Liver (tissue), 9 donors: ENCODE results near the gene LYZL6. TPM values are rescaled to one million over a fixed set of nuclear protein-coding genes. Genes with fewer than 3 reads are reported as not detected.

Experiments
- DNase-seq: peaks from one replicate; pipeline ENCODE4 v3.0.0-alpha.2; 2017; ENCODE audit warnings: low spot score
- H3K27ac ChIP-seq, 2 donors: one replicate each; pipeline ENCODE4 v1.7.0; 2013; ENCODE audit warnings: inconsistent platforms in 2 of 2, low read length in 2 of 2, control low read depth in 1 of 2, low read depth in 1 of 2, mild to moderate bottlenecking in 1 of 2
- H3K27me3 ChIP-seq, 4 donors: one replicate each; pipeline versions ENCODE4 v1.6.1 to v1.7.0; 2013; ENCODE audit warnings: low read length in 3 of 4, inconsistent platforms in 1 of 4, mild to moderate bottlenecking in 1 of 4, moderate library complexity in 1 of 4; ENCODE audit not compliant: control insufficient read depth in 4 of 4, insufficient read depth in 4 of 4
- H3K36me3 ChIP-seq, 4 donors: one replicate each; pipeline versions ENCODE4 v1.6.1 to v1.7.0; 2013; ENCODE audit warnings: low read length in 3 of 4, mild to moderate bottlenecking in 3 of 4, low read depth in 1 of 4, moderate library complexity in 1 of 4; ENCODE audit not compliant: control insufficient read depth in 4 of 4, insufficient read depth in 3 of 4
- H3K4me1 ChIP-seq, 4 donors: one replicate each; pipeline versions ENCODE4 v1.6.1 to v1.7.0; 2013; ENCODE audit warnings: low read length in 3 of 4, mild to moderate bottlenecking in 3 of 4, moderate library complexity in 1 of 4; ENCODE audit not compliant: control insufficient read depth in 4 of 4, insufficient read depth in 4 of 4
- H3K4me3 ChIP-seq, 3 donors: one replicate each; pipeline versions ENCODE4 v1.6.1 to v1.7.0; 2013; ENCODE audit warnings: low read length in 3 of 3, control low read depth in 1 of 3, low read depth in 1 of 3, mild to moderate bottlenecking in 1 of 3
- H3K9ac ChIP-seq, 2 donors: one replicate each; pipeline ENCODE4 v1.7.0; 2013; ENCODE audit warnings: low read length in 2 of 2, mild to moderate bottlenecking in 2 of 2, moderate library complexity in 2 of 2, control low read depth in 1 of 2, low read depth in 1 of 2
- H3K9me3 ChIP-seq, 4 donors: one replicate each; pipeline versions ENCODE4 v1.6.1 to v1.7.0; 2013; ENCODE audit warnings: low read length in 3 of 4; ENCODE audit not compliant: control insufficient read depth in 4 of 4
- EGR1 ChIP-seq, 2 donors: IDR thresholded peaks; 2 replicates each; pipeline ENCODE4 v1.6.1; 2016 to 2018; ENCODE audit warnings: antibody characterized with exemption in 2 of 2, low read depth in 2 of 2
- FOXA1 ChIP-seq: IDR thresholded peaks from 2 replicates; pipeline ENCODE4 v1.6.1; 2016; ENCODE audit warnings: antibody characterized with exemption
- FOXA2 ChIP-seq: IDR thresholded peaks from 2 replicates; pipeline ENCODE4 v1.6.1; 2016; ENCODE audit warnings: antibody characterized with exemption
- GABPA ChIP-seq, 2 donors: IDR thresholded peaks in 1 of 2; conservative IDR thresholded peaks in 1 of 2; 2 replicates each; pipeline ENCODE4 v1.6.1; 2016; ENCODE audit warnings: antibody characterized with exemption in 2 of 2, mild to moderate bottlenecking in 1 of 2, moderate library complexity in 1 of 2
- HNF4A ChIP-seq, 2 donors: conservative IDR thresholded peaks; 2 replicates each; pipeline ENCODE4 v1.6.1; 2016; ENCODE audit warnings: antibody characterized with exemption in 2 of 2, mild to moderate bottlenecking in 2 of 2
- HNF4G ChIP-seq: IDR thresholded peaks from 2 replicates; pipeline ENCODE4 v1.6.1; 2016; ENCODE audit warnings: antibody characterized with exemption
- JUND ChIP-seq, 2 donors: IDR thresholded peaks; 2 replicates each; pipeline ENCODE4 v1.6.1; 2016; ENCODE audit warnings: antibody characterized with exemption in 2 of 2
- NR2F2 ChIP-seq: IDR thresholded peaks from 2 replicates; pipeline ENCODE4 v1.6.1; 2016; ENCODE audit warnings: antibody characterized with exemption
- RAD21 ChIP-seq, 2 donors: IDR thresholded peaks; 2 replicates each; pipeline ENCODE4 v1.6.1; 2016; ENCODE audit warnings: antibody characterized with exemption in 2 of 2, mild to moderate bottlenecking in 2 of 2
- RXRA ChIP-seq, 2 donors: IDR thresholded peaks; 2 replicates each; pipeline ENCODE4 v1.6.1; 2017 to 2018; ENCODE audit warnings: antibody characterized with exemption in 2 of 2, mild to moderate bottlenecking in 1 of 2
- SP1 ChIP-seq: IDR thresholded peaks from 2 replicates; pipeline ENCODE4 v1.6.1; 2018; ENCODE audit warnings: antibody characterized with exemption, mild to moderate bottlenecking
- TAF1 ChIP-seq: conservative IDR thresholded peaks from 2 replicates; pipeline ENCODE4 v1.6.1; 2016; ENCODE audit warnings: antibody characterized with exemption, mild to moderate bottlenecking
- YY1 ChIP-seq: IDR thresholded peaks from 2 replicates; pipeline ENCODE4 v1.6.1; 2016; ENCODE audit warnings: antibody characterized with exemption, mild to moderate bottlenecking
- polyA plus RNA-seq, 2 donors: library from polyadenylated mRNA; stranded (reverse) in 1 of 2; unstranded in 1 of 2; fragments of 200-250 nt in 1 of 2; fragments of >200 nt in 1 of 2; fragmentation: Nextera tagmentation in 1 of 2; extraction: Ambion mirVana in 1 of 2; gene quantifications; one replicate each; pipeline versions ENCODE4 v1.2.1 to v1.2.3, GENCODE V29; 2013 to 2015
- total RNA-seq, 2 donors: library from RNA; depleted of rRNA; stranded (reverse); fragments of >200 nt; gene quantifications; one replicate each; pipeline ENCODE4 v1.2.3, GENCODE V29; 2014
- TF ChIP-seq, protein P1 (sequence below): IDR thresholded peaks from 2 replicates; pipeline ENCODE4 v1.6.1; 2016; ENCODE audit warnings: antibody characterized with exemption
- TF ChIP-seq, protein P2 (sequence below): IDR thresholded peaks from 2 replicates; pipeline ENCODE4 v1.6.1; 2016; ENCODE audit warnings: antibody characterized with exemption
- TF ChIP-seq, protein P3 (sequence below): IDR thresholded peaks from 2 replicates; pipeline ENCODE4 v1.6.1; 2016; ENCODE audit warnings: antibody characterized with exemption
- TF ChIP-seq, protein P4 (sequence below): fragments of 150-350 bp; IDR thresholded peaks from 2 replicates; pipeline ENCODE4 v1.5.1; 2017; ENCODE audit warnings: improper control_type of control experiment, low read depth, low read length; ENCODE audit not compliant: missing input control
- TF ChIP-seq, protein P5 (sequence below): IDR thresholded peaks from 2 replicates; pipeline ENCODE4 v1.6.1; 2016; ENCODE audit warnings: antibody characterized with exemption, mild to moderate bottlenecking
- donor health status: healthy.
- donor health status: healthy.
- donor health status: healthy.
- donor health status: healthy.
- donor health status: healthy.

LYZL6 gene
- total and polyA plus RNA-seq, 4 donors = not detected

DNA sequence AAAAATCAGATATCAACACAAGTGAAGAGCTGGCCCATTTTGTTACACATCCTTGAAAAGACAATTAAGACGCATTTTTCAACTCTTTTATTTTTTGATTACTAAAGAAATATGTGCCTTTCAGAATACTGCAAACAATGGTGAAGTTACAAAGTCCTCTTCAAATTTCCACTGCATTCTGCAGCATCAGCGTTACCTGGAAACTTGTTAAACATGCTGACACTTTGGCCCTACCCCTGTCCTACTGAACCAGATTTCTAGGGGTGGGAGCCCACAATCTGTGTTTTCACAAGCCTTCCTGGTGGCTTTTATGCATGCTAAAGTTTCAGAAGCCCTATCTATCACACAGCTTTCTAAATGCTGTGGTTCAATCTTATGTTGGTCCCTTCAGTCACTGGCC is 47.6 kb upstream of the LYZL6 start (continued):
- TF ChIP-seq, protein P1, sequence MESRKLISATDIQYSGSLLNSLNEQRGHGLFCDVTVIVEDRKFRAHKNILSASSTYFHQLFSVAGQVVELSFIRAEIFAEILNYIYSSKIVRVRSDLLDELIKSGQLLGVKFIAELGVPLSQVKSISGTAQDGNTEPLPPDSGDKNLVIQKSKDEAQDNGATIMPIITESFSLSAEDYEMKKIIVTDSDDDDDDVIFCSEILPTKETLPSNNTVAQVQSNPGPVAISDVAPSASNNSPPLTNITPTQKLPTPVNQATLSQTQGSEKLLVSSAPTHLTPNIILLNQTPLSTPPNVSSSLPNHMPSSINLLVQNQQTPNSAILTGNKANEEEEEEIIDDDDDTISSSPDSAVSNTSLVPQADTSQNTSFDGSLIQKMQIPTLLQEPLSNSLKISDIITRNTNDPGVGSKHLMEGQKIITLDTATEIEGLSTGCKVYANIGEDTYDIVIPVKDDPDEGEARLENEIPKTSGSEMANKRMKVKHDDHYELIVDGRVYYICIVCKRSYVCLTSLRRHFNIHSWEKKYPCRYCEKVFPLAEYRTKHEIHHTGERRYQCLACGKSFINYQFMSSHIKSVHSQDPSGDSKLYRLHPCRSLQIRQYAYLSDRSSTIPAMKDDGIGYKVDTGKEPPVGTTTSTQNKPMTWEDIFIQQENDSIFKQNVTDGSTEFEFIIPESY = peak; percentile 28
- TF ChIP-seq JUND (IDR thresholded peaks at IDR 0.05) = peak in 1 of 2 donors; percentile 38
- TF ChIP-seq, protein P2, sequence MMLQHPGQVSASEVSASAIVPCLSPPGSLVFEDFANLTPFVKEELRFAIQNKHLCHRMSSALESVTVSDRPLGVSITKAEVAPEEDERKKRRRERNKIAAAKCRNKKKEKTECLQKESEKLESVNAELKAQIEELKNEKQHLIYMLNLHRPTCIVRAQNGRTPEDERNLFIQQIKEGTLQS = no peak

DNA sequence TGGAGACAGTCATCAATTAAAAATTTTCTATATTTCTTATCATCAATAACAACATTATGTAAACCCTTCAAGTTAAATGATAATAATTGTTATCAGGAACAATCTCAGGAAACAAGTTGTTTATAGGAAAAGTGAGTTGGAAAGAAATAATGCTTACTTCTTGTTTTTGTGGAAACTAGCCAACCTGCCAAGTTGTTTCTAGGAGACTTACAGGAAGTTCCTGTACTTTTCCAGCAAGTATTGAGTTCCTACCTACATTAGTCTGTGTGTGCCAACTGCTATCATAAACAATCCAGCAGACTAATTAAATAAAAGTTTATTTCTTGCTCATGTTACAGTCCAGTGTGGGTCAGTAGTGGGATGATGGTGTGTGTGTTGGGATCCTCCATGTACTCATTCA is 44.7 kb upstream of the LYZL6 start:
- Histone ChIP-seq H3K4me3 (no peak overlapping the region), H3K27ac (no peak overlapping the region), H3K9me3 (no peaks in the 10 kb centered on the region), H3K36me3 (peaks cover 0 to 2% (median 0%) of the 10 kb centered on the region in 4 donors), H3K9ac (no peak overlapping the region), H3K4me1 (peaks cover 4 to 27% (median 15%) of the 10 kb centered on the region in 4 donors), H3K27me3 (no peaks in the 10 kb centered on the region)
- DNase-seq = no peak
- TF ChIP-seq, protein P2 = no peak
- TF ChIP-seq HNF4G (no peak), TAF1 (no peak), NR2F2 (no peak), HNF4A (conservative IDR thresholded peaks at IDR 0.05) (no peak), FOXA2 (no peak), GABPA (IDR thresholded peaks at IDR 0.05 in 1 of 2, conservative IDR thresholded peaks at IDR 0.05 in 1 of 2) (no peak), RXRA (IDR thresholded peaks at IDR 0.05) (no peak), JUND (IDR thresholded peaks at IDR 0.05) (no peak), FOXA1 (no peak), YY1 (no peak), EGR1 (IDR thresholded peaks at IDR 0.05; ENCODE audit: low read depth in 2 of 2) (no peak), SP1 (no peak), RAD21 (IDR thresholded peaks at IDR 0.05) (no peak)
- TF ChIP-seq, protein P1 = no peak
- TF ChIP-seq, protein P3, sequence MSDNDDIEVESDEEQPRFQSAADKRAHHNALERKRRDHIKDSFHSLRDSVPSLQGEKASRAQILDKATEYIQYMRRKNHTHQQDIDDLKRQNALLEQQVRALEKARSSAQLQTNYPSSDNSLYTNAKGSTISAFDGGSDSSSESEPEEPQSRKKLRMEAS = no peak
- TF ChIP-seq, protein P4, sequence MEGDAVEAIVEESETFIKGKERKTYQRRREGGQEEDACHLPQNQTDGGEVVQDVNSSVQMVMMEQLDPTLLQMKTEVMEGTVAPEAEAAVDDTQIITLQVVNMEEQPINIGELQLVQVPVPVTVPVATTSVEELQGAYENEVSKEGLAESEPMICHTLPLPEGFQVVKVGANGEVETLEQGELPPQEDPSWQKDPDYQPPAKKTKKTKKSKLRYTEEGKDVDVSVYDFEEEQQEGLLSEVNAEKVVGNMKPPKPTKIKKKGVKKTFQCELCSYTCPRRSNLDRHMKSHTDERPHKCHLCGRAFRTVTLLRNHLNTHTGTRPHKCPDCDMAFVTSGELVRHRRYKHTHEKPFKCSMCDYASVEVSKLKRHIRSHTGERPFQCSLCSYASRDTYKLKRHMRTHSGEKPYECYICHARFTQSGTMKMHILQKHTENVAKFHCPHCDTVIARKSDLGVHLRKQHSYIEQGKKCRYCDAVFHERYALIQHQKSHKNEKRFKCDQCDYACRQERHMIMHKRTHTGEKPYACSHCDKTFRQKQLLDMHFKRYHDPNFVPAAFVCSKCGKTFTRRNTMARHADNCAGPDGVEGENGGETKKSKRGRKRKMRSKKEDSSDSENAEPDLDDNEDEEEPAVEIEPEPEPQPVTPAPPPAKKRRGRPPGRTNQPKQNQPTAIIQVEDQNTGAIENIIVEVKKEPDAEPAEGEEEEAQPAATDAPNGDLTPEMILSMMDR = no peak
- TF ChIP-seq, protein P5, sequence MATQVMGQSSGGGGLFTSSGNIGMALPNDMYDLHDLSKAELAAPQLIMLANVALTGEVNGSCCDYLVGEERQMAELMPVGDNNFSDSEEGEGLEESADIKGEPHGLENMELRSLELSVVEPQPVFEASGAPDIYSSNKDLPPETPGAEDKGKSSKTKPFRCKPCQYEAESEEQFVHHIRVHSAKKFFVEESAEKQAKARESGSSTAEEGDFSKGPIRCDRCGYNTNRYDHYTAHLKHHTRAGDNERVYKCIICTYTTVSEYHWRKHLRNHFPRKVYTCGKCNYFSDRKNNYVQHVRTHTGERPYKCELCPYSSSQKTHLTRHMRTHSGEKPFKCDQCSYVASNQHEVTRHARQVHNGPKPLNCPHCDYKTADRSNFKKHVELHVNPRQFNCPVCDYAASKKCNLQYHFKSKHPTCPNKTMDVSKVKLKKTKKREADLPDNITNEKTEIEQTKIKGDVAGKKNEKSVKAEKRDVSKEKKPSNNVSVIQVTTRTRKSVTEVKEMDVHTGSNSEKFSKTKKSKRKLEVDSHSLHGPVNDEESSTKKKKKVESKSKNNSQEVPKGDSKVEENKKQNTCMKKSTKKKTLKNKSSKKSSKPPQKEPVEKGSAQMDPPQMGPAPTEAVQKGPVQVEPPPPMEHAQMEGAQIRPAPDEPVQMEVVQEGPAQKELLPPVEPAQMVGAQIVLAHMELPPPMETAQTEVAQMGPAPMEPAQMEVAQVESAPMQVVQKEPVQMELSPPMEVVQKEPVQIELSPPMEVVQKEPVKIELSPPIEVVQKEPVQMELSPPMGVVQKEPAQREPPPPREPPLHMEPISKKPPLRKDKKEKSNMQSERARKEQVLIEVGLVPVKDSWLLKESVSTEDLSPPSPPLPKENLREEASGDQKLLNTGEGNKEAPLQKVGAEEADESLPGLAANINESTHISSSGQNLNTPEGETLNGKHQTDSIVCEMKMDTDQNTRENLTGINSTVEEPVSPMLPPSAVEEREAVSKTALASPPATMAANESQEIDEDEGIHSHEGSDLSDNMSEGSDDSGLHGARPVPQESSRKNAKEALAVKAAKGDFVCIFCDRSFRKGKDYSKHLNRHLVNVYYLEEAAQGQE = no peak
